ENCODE data around the gene ELL2.
"Not testable (repeated sequence)": the region's sequence is repeated elsewhere in the genome, so short reads cannot be mapped to it uniquely, and the experiment has no call there.

The ELL2 gene

DNA sequence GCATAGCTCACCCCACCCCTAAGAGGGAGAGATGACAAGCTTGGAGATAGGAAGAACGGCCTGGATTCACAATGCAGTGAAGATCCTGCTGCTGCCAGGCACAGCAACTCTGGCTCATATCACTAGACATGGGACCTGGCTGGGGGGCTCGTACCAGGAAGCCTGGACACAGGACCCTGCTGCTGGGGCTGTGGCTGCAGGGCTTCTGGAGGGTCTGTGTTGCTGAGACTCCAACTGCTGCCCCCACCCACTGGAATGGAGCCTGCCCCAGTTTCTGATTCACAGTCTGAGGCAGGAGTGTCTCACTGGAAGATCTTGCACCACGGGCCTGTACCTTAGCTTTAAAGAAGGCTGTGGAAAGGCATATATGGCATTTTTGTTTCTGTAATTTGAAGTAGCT, 108.2 kb downstream of the ELL2 start:
- Histone ChIP-seq H3K4me1 (peaks cover 10 to 52% (median 28%) of the 10 kb centered on the region in 10 experiments), H3K4me2 (no peak overlapping the region), H4K20me1 (no peaks in the 10 kb centered on the region), H3K9me3 (replicated peaks in 1 of 11) (peaks cover 0 to 17% (median 3%) of the 10 kb centered on the region in 11 experiments; a peak in 8 of 22 replicates), H3K36me3 (no peaks in the 10 kb centered on the region), H3K9ac (no peak overlapping the region), H3K27ac (no peak overlapping the region), H3K27me3 (no peaks in the 10 kb centered on the region), H3K4me3 (no peak overlapping the region)
- no peak for TF ChIP-seq Cebpa-rat (IDR thresholded peaks at IDR 0.05)

DNA sequence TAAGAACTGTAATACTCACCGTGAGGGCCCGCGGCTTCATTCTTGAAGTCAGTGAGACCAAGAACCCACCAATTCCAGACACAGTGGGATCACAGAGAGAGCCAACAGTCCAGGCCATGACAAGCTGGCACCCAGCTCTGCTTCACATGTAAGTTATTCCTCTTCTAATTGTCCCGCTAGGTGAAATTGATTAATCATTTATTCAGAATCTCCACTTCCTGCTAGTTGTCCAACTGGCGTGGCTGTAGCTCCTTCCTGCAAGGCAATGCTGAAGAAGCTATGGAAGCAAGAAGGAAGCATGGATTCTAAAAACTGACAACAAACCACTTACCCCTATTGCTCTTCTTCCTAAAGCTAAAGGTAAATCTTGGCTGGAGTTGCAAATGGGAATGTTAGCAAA, 109.1 kb downstream of the ELL2 start:
- Histone ChIP-seq H4K20me1 (no peaks in the 10 kb centered on the region), H3K9ac (no peak overlapping the region), H3K27ac (no peak overlapping the region), H3K4me3 (no peak overlapping the region), H3K4me1 (peaks cover under 1 to 43% (median 19%) of the 10 kb centered on the region in 10 experiments; a peak in 18 of 20 replicates), H3K36me3 (no peaks in the 10 kb centered on the region), H3K9me3 (replicated peaks in 1 of 11) (peaks cover 0 to 17% (median 3%) of the 10 kb centered on the region in 11 experiments; a peak in 8 of 22 replicates), H3K4me2 (no peak overlapping the region), H3K27me3 (no peaks in the 10 kb centered on the region)
- no peak for TF ChIP-seq Cebpa-rat (IDR thresholded peaks at IDR 0.05)

DNA sequence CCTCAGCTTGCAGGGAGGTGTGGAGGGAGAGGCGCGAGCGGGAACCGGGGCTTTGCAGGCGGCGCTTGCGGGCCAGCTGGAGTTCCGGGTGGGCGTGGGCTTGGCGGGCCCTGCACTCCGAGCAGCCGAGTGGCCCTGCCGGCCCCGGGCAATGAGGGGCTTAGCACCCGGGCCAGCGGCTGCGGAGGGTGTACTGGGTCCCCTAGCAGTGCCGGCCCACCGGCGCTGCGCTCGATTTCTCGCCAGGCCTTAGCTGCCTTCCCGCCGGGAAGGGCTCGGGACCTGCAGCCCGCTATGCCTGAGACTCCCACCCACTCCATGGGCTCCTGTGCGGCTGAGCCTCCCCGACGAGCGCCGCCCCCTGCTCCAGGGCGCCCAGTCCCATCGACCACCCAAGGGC, 110.5 kb downstream of the ELL2 start:
- H3K9ac ChIP-seq, H3K27ac ChIP-seq, H4K20me1 ChIP-seq, H3K36me3 ChIP-seq, H3K4me3 ChIP-seq, H3K4me2 ChIP-seq, H3K27me3 ChIP-seq: not testable (repeated sequence)
- Histone ChIP-seq H3K9me3 (replicated peaks in 1 of 11) (peaks cover 0 to 17% (median 3%) of the 10 kb centered on the region in 11 experiments; a peak in 8 of 22 replicates), H3K4me1 (peaks cover 0 to 37% (median 12%) of the 10 kb centered on the region in 10 experiments; a peak in 12 of 20 replicates)

DNA sequence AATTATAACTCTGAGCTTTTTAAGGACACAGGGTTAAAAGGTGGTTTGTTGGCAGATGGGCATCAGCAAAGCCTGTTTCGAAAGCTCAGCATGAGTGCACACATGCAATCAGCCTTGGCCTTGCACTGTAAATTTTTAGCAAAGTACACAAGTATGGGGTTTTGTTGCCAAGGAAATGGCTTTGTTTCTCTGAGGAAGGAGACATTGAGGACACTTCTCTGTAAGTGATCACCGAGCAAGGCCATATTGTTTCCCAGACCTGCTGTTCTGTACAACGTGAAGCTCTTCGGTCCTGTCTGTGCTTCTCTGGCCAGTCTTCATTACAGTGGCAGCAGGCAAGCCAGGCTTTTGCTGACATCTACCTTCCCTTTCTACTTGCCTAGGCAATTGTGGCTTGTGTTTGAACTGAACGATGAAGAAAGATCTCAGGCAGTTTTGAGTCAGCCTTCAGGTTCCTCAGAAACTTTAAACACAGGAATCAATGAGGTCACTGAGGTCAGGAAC, 111.2 kb downstream of the ELL2 start:
- H3K27ac ChIP-seq = peak overlapping the region in 3 of 11 experiments; percentile 2 to 42 (median 4); a peak in 3 of 22 replicates
- H3K36me3 ChIP-seq = no peaks in the 10 kb centered on the region
- no peaks in the 10 kb centered on the region for H4K20me1 ChIP-seq
- TF ChIP-seq Cebpa-rat (IDR thresholded peaks at IDR 0.05) = no peak
- no peak overlapping the region for H3K4me3 ChIP-seq
- peaks cover 0 to 17% (median 3%) of the 10 kb centered on the region in 11 experiments; a peak in 8 of 22 replicates for H3K9me3 ChIP-seq (replicated peaks in 1 of 11)
- no peak overlapping the region; a peak in 1 of 22 replicates for H3K9ac ChIP-seq
- peak overlapping the region in 7 of 11 experiments; percentile 7 to 28 (median 26); a peak in 7 of 22 replicates for H3K4me2 ChIP-seq
- peaks cover 0 to 36% (median 13%) of the 10 kb centered on the region in 10 experiments; a peak in 13 of 20 replicates for H3K4me1 ChIP-seq
- H3K27me3 ChIP-seq = no peaks in the 10 kb centered on the region

DNA sequence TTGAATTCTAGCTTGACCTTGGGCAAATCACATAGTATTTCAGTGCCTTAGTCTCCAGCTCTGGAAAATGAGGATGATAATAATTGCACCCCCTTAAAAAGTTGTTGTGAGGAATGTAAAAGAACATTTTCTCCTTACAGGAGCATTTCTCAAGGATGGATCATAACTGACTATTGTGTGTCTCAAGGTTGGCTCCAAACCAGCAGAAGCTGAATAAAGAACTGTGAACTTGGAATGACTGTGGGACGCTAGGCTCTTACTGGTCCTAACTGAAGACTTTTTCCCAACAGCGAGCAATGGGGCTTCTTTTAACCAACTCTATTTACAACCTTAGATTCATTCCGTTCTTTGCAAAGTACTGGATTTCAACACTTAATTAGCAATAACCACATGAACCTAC, 113.0 kb downstream of the ELL2 start:
- Histone ChIP-seq H3K9ac (no peak overlapping the region), H4K20me1 (no peaks in the 10 kb centered on the region), H3K4me3 (no peak overlapping the region), H3K9me3 (replicated peaks in 1 of 11) (peaks cover 0 to 17% (median 3%) of the 10 kb centered on the region in 11 experiments; a peak in 8 of 22 replicates), H3K4me1 (peaks cover 0 to 43% (median 26%) of the 10 kb centered on the region in 10 experiments; a peak in 17 of 20 replicates), H3K36me3 (no peaks in the 10 kb centered on the region), H3K27ac (no peak overlapping the region), H3K27me3 (no peaks in the 10 kb centered on the region), H3K4me2 (no peak overlapping the region)
- TF ChIP-seq Cebpa-rat (IDR thresholded peaks at IDR 0.05) = no peak

DNA sequence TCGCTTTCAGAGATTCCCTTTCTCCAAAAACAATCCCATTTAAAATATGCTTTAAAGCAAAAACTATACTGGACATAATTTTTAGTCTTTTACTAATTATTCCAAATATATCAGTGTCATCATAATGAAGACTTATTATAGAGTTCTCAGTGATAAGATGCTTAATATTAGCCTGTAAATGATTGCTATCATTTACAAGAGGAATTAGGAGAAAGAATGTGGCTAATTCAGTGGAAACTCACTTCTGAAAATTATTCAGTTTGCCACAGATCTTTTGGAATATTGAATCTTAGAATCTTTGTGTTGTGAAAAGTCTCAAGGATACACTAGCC, 114.4 kb downstream of the ELL2 start:
- H3K4me1 ChIP-seq = peaks cover 14 to 57% (median 40%) of the 10 kb centered on the region in 10 experiments
- no peaks in the 10 kb centered on the region for H3K27me3 ChIP-seq
- H3K4me2 ChIP-seq = no peak overlapping the region
- H3K9me3 ChIP-seq (replicated peaks in 1 of 11) = peaks cover 0 to 11% (median 3%) of the 10 kb centered on the region in 11 experiments; a peak in 8 of 22 replicates
- no peak for TF ChIP-seq Cebpa-rat (IDR thresholded peaks at IDR 0.05)
- no peak overlapping the region for H3K4me3 ChIP-seq
- no peak overlapping the region for H3K27ac ChIP-seq
- no peaks in the 10 kb centered on the region for H4K20me1 ChIP-seq
- H3K9ac ChIP-seq = no peak overlapping the region
- no peaks in the 10 kb centered on the region for H3K36me3 ChIP-seq

DNA sequence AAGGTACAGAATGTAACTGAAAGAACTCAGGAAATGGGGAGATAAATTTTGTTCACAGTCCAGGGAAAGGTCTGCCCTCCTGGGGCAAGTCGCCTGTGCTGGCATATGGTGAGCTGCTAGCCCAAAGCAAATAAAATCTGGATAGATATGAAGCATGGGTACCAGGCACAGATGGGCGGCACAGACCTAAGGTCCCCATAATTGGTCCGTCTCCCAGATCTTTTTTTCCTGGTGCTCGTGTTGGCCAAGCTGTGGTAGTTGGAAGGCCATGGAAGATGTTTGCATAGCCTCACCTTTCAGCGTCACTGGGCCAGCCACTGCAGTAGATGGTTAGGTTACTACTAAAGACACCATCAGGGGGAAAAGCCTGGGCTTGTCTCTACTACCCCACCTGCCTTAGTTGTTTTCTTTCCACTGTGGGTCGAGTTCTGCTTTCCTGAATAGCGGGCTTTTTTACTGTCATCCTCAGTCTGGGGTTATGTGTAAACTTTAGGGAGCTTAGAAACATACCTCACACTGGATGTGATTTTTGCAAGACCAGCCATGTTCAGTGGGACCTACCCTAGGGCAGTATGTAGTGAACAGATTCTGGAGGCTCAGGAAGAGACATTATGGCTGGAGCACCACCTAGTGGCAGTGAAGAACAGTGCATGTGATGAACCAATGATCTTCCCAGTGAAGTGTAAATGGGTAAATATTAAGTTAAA, 114.9 kb downstream of the ELL2 start:
- Histone ChIP-seq H3K9ac (no peak overlapping the region; a peak in 1 of 22 replicates), H3K4me2 (peak overlapping the region in 3 of 11 experiments; percentile 1 to 95 (median 47); a peak in 5 of 22 replicates), H3K4me3 (no peak overlapping the region), H3K27me3 (no peaks in the 10 kb centered on the region), H3K27ac (peak overlapping the region in 2 of 11 experiments; percentile 8 to 47; a peak in 2 of 22 replicates), H4K20me1 (no peaks in the 10 kb centered on the region), H3K36me3 (no peaks in the 10 kb centered on the region), H3K9me3 (replicated peaks in 1 of 11) (peaks cover 0 to 8% (median 3%) of the 10 kb centered on the region in 11 experiments; a peak in 8 of 22 replicates), H3K4me1 (peaks cover 19 to 63% (median 46%) of the 10 kb centered on the region in 10 experiments)
- no peak for TF ChIP-seq Cebpa-rat (IDR thresholded peaks at IDR 0.05)

DNA sequence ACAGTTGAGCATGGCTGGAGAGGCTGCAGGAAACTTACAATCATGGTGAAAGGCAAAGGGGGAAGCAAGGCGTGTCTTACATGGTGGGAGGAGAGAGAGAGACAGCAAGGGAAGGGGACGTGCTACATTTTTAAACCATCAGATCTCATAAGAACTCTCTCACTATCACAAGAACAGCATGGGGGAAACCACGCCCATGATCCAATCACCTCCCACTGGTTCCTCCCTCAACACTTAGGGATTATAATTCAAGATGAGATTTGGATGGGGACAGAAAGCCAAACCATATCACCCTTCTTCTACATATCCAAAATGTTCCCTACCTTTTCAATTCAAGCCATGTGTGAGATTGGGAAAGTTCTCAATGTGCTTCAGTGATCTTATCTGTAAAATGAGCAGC, 116.3 kb downstream of the ELL2 start:
- H3K36me3 ChIP-seq = no peaks in the 10 kb centered on the region
- H3K9ac ChIP-seq = no peak overlapping the region
- TF ChIP-seq Cebpa-rat (IDR thresholded peaks at IDR 0.05) = no peak
- no peak overlapping the region for H3K4me3 ChIP-seq
- no peaks in the 10 kb centered on the region for H3K9me3 ChIP-seq (replicated peaks in 1 of 11)
- no peaks in the 10 kb centered on the region for H4K20me1 ChIP-seq
- no peak overlapping the region for H3K27ac ChIP-seq
- peak overlapping the region in 5 of 11 experiments; percentile 18 to 97 (median 82); a peak in 8 of 22 replicates for H3K4me2 ChIP-seq
- no peaks in the 10 kb centered on the region for H3K27me3 ChIP-seq
- peaks cover 21 to 71% (median 56%) of the 10 kb centered on the region in 10 experiments for H3K4me1 ChIP-seq

DNA sequence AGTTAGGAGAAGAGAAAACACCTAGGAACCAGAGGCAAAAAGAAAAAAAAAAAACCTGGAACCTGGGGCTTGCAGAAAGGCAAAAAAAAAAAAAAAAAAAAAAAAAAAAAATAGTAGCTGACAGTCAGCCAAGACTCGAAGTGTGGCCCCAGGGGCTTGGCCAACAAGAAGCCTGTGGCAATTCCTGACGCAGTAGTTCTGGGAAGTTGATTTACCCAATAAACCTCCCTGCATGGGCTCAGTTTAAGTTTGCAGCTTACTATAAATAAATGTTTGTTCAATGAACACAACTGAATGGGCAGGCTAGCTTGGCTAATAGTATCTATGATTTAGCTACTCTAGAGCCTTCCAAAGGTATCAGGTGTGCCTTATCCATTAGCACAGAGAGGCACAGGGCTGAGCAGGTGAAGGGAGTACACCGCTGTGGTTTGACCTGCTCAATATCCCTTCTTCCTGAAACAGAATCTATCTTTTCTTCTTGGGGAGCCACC, 117.9 kb downstream of the ELL2 start:
- Histone ChIP-seq H3K27ac (peak overlapping the region; percentile 67 to 98 (median 86); a peak in 21 of 22 replicates), H3K4me1 (peaks cover 21 to 82% (median 67%) of the 10 kb centered on the region in 10 experiments), H3K4me2 (peak overlapping the region in 10 of 11 experiments; percentile 61 to 97 (median 72); a peak in 19 of 22 replicates), H3K27me3 (no peaks in the 10 kb centered on the region), H3K4me3 (no peak overlapping the region), H3K36me3 (no peaks in the 10 kb centered on the region), H4K20me1 (no peaks in the 10 kb centered on the region), H3K9me3 (replicated peaks in 1 of 11) (no peaks in the 10 kb centered on the region), H3K9ac (peak overlapping the region in 10 of 11 experiments; percentile 11 to 75 (median 58); a peak in 14 of 22 replicates)
- no peak for TF ChIP-seq Cebpa-rat (IDR thresholded peaks at IDR 0.05)
